ENCODE results near the gene CLCNKB.

- peak; percentile 52 for TF ChIP-seq CTCF (IDR thresholded peaks at IDR 0.05)
- TF ChIP-seq EZH2 (IDR thresholded peaks at IDR 0.05): no peak
Measured at GRCh38 chr1:15994590-15995351, 48.8 kb upstream of the CLCNKB start.
